AG10803 (cell line): ENCODE results near the gene PTPRA.
"Not testable (repeated sequence)": the region's sequence is repeated elsewhere in the genome, so short reads cannot be mapped to it uniquely, and the experiment has no call there.

Experiments
- DNase-seq: peaks from one replicate; pipeline ENCODE4 v3.0.0; 2010; ENCODE audit warnings: low read depth
- H3K4me3 ChIP-seq: 2 replicates; pipeline ENCODE4 v1.5.1; 2011; ENCODE audit warnings: mild to moderate bottlenecking, low read length, control low read depth
- TF ChIP-seq, protein P1 (sequence below): conservative IDR thresholded peaks from 2 replicates; pipeline ENCODE4 v1.5.1; 2011; ENCODE audit warnings: mild to moderate bottlenecking, low read length, control low read depth, inconsistent platforms

The PTPRA gene

DNA sequence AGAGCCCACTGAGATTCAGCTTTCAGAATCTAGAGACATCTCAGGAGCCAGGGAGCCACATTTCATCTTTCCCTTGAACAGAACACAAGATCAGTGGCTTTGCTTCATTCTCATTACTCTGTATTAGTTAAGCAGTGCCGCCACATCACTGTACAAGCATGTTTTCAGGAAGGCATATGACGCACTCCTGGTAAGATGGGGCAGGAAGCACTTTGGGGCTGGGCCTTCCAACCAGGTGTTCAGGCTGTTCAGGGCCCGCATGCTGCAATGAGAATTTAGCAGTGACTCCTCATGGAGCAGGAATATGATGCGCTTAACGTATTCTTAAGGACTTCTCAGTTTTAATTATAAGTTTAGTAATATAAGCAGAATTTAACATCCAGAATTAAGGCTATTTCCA lies 140.5 kb downstream of the PTPRA start:
- no peak for DNase-seq
- TF ChIP-seq, protein P1, sequence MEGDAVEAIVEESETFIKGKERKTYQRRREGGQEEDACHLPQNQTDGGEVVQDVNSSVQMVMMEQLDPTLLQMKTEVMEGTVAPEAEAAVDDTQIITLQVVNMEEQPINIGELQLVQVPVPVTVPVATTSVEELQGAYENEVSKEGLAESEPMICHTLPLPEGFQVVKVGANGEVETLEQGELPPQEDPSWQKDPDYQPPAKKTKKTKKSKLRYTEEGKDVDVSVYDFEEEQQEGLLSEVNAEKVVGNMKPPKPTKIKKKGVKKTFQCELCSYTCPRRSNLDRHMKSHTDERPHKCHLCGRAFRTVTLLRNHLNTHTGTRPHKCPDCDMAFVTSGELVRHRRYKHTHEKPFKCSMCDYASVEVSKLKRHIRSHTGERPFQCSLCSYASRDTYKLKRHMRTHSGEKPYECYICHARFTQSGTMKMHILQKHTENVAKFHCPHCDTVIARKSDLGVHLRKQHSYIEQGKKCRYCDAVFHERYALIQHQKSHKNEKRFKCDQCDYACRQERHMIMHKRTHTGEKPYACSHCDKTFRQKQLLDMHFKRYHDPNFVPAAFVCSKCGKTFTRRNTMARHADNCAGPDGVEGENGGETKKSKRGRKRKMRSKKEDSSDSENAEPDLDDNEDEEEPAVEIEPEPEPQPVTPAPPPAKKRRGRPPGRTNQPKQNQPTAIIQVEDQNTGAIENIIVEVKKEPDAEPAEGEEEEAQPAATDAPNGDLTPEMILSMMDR, result no peak
- no peak overlapping the region for H3K4me3 ChIP-seq

DNA sequence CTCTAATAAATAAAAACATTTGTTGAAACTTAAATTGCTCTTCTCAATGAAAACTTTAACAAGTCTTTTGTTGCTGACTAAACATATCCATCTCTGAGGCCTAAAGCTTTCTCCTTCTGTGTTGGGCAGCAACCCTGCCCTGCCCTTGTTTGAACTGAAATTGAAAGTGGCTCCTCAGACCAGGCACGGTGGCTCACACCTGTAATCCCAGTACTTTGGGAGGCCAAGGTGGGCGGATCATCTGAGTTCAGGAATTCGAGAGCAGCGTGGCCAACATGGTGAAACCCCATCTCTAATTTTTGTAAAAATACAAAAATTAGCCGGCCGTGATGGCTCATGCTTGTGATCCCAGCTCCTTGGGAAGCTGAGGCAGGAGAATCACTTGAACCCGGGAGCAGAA lies 140.9 kb downstream of the PTPRA start:
- no peak overlapping the region for H3K4me3 ChIP-seq
- TF ChIP-seq, protein P1, result no peak
- DNase-seq, result no peak

DNA sequence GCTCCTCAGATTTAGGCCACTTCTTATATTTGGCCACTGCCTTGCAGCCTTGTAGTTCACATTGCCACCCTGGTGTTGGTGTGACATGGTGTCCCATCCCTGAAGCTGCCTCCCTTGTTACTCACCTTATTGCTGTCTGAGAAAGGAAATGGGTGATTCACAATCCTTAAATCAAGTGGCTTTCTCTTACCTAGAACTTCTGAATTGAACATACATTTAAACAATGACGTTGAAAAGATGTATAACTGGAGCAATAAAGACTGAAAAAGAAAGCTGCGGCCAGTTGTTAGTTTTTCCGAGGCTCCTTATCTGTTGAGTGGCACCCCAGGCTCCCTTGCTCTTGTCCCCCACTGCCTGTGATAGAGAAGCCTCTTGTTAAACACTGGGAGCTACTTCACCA lies 141.4 kb downstream of the PTPRA start:
- DNase-seq, result no peak
- no peak overlapping the region for H3K4me3 ChIP-seq
- TF ChIP-seq, protein P1, result no peak

DNA sequence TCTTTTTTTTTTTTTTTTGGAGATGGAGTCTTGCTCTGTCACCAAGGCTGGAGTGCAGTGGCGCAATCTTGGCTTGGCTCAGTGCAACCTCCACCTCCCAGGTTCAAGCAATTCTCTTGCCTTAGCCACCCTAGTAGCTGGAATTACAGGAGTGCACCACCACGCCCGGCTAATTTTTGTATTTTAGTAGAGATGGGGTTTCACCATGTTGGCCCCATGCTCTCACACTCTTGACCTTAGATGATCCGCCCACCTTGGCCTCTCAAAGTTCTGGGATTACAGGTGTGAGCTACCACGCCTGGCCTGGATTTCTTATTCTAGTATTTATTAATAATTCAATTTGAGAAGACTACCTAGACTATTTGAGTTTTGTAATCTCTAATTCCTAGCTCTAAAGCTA lies 142.0 kb downstream of the PTPRA start:
- not testable (repeated sequence) for H3K4me3 ChIP-seq, DNase-seq

DNA sequence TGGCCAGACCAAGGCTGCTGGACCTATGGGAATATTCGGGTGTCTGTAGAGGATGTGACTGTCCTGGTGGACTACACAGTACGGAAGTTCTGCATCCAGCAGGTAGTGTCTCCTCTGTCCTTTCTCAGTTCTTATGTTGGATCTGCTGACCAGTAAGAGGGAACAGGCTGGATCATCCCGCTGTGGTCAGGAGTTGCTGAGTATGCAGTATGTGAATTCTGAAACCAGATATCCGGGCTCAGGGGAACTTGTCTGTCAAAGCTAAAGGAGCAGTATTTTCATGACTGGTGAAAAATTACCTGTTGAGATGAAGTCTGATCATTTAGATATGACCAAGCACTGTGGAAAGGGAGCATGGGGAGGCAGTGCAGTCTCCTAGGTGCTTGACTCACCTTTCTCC lies 148.0 kb downstream of the PTPRA start:
- no peak overlapping the region for H3K4me3 ChIP-seq
- DNase-seq, result no peak
- TF ChIP-seq, protein P1, result no peak

DNA sequence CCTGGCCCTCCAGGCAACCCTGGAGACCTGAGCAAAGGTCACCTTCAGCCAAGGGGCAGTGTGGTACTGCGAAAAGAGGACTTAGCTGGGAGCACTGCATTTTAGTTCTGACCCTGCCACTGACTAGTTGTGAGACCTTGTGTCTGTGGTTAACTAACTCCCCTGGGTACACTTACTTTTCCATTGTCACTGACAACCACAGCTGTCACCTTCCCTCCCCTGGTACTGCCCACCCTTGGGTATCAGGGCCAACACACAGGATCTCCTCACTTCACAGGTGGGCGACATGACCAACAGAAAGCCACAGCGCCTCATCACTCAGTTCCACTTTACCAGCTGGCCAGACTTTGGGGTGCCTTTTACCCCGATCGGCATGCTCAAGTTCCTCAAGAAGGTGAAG lies 148.5 kb downstream of the PTPRA start:
- DNase-seq, result no peak
- TF ChIP-seq, protein P1, result no peak
- H3K4me3 ChIP-seq, result no peak overlapping the region

DNA sequence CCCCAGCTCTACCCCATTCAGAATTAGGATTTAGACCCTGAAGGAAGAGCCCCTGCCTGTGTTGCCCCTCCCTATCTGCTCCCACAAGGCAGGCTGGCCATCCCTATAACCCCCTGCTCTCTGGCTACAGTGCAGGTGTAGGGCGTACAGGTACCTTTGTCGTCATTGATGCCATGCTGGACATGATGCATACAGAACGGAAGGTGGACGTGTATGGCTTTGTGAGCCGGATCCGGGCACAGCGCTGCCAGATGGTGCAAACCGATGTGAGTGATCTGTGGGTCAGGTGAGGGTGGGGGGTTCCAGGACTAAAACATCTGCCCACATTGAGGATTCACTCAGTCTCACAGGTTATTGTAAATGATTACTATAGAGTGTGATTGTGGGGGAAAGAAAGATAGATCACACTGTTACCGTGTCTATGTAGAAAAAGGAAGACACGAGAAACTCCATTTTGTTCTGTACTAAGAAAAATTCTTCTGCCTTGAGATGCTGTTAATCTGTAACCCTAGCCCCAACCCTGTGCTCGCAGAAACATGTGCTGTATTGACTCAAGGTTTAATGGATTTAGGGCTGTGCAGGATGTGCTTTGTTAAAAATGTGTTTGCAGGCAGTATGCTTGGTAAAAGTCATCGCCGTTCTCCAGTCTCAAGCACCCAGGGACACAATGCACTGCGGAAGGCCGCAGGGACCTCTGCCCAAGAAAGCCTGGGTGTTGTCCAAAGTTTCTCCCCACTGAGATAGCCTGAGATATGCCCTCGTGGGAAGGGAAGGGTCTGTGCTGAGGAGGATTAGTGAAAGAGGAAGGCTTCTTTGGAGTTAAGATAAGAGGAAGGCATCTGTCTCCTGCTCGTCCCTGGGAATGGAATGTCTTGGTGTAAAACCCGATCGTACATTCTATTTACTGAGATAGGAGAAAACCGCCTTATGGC lies 149.5 kb downstream of the PTPRA start:
- not testable (repeated sequence) for DNase-seq, H3K4me3 ChIP-seq

DNA sequence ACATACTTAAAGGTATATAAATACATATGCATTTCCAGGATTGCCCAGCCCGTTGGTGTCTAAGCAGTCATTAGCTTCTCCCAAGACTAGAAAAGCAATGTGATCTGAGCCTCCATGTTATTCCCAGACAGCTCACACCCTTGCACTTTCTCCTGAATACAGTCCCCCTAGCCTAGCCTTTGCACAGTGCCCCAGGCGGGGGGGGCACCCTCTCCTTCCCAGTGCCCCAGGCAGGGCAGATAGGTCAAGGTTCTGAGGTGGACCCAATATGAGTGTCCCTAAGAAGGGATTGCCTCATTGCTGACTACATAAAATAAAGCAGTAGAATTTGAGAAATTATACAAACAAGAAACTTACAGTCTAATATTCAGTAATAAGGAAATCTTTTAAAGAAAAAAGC lies 154.7 kb downstream of the PTPRA start:
- no peak for DNase-seq
- TF ChIP-seq, protein P1, result no peak
- H3K4me3 ChIP-seq, result no peak overlapping the region
